HL-60/S4 (cell line): Measurements from ENCODE around the gene ZFX.
"Not testable (repeated sequence)": the region's sequence is repeated elsewhere in the genome, so short reads cannot be mapped to it uniquely, and the experiment has no call there.

Experiments
- in situ Hi-C: fragments of 300-500 bp; cut with MboI; formaldehyde crosslinking; loops from 2 replicates; pipeline ENCODE4 v1.14.3; 2022; ENCODE audit warnings: low sequenced_read_pairs

ZFX gene

GRCh38 chrX:24151513-24151912, 2.0 kb downstream of the ZFX start:
- in situ Hi-C loops: no loop called here

GRCh38 chrX:24153178-24153795, 3.8 kb downstream of the ZFX start:
- in situ Hi-C loops: no loop called here

DNA sequence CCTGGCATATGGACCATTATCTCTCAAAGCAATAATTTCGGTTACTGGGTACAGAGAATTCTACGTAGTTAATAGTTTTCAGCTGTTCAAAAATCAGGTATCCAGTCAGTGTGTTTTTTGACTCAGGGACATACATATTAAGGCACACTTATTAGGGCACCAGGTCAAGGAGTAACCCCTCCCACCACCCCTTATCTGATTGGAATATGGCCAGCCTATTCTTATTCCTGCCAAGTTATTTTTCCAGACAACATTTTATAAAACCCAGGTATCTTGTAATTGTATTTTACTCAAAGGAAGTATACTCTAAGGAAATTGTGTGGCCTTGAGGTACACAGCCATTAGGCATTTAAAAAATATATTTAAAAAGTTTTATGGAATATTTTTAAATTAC, 4.3 kb downstream of the ZFX start:
- in situ Hi-C loops: no loop called here

DNA sequence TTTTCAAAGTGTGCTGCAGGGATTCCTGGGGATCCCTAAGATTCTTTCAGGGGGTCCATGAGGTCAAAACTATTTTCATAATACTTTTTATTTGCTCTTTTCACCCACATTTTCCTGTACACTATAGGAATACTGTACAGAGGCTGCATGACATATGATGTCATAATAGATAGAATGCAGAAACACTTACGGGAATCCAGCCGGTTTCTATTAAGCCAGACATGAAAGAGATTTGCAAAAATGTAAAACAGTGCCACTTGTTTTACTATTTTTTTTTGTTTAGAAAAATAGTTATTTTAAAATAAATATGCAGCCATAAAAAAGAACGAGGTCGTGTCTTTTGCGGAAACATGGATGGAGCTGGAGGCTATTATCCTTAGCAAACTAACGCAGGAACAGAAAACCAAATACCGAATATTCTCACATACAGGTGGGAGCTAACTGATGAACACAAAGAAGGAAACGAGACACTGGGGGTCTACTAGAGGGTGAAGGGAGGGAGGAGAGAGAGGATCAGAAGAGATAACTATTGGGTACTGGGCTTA, 5.0 kb downstream of the ZFX start:
- in situ Hi-C loops: no loop called here

GRCh38 chrX:24155747-24156146, 6.2 kb downstream of the ZFX start:
- in situ Hi-C loops: not testable (repeated sequence)

GRCh38 chrX:24156177-24156576, 6.6 kb downstream of the ZFX start:
- in situ Hi-C loops: no loop called here

DNA sequence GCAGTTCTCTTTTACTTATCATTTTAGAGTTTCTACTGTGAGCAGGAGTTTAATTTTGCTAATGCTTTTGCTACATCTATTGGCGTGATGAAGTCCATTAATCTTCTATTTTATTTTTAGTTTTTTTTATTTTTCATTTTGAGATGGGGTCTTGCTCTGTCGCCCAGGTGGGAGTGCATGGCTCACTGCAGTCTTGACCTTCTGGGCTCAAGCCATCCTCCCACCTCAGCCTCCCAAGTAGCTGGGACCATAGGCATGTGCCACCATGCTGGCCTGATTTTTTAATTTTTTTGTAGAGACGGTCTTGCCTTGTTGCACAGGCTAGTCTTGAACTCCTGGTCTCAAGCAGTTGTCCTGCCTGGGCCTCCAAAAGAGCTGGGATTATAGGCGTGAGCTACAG, 9.4 kb downstream of the ZFX start:
- in situ Hi-C loops: no loop called here

DNA sequence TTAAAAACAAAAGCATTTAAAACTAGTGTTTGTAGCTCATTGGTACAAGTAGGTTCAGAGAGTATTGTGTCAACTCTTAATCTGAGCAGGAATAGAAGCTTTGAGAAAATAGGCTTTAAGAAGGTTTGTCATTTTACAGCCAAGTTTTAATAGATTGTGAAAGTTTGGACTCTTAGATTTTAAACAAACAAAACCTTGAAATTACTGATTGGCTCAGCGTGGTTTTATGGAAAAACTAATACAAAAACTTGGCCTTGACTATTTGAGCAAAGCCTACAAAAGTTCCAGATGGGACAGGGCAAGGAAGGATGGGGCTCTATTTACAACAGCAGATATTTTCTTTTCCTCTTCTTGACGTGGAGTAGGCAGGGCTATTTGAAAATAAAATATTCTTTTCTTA, 16.5 kb downstream of the ZFX start:
- in situ Hi-C loops: no loop called here

DNA sequence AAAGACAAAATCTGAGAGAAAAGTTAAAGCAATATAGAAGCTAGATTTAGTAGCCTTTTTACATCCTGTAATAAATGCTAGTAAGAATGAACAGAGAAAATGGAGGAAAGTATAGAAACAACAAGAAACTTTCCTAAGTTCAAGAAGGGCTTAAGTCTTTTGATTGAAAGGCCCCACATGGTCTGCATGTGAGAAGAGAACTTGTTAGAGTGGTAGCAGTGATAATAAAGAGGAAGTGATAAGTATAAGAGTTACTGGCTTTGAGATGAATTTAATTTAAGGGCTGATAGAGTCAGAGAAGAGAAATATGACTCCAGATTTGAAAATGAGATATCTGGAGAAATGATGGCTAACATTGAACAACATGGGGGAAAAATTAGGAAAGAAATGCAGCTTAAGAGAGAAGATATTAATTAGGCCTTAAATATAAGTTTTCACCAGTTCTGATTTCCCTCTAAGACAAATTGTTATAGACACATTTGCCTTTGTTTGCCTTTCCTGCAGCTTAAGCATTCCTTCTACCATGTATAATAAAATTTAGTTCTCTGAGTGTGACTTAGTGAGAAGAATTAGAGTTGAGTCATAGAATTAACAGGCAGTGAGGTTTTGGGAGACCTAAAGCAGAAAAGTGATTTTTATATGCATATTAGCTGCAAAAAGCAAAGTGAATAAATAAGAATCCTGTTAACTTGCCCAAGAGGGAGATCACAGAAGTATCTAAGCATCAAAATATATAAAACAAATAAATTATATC, 18.4 kb downstream of the ZFX start:
- in situ Hi-C loops: no loop called here

DNA sequence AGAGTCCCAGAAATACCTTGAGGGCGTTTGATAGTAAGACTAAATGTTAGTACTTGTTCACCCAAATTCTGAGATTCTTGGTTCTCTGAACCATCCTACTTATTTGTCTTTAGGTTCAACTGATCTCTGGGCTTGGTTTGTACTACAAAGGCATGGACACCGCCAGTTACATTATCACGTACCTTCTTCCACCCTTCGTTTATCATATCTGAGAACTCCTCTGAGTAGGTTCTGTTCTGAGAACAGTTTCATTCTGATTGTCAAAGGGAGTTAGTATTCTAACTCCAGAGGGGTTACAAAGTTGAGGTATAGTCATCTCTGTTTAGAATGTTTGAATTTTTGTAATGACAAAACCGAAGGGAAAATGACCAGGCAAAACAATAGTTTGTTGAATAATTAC, 19.3 kb downstream of the ZFX start:
- in situ Hi-C loops: no loop called here

- in situ Hi-C loops: no loop called here
Observed at GRCh38 chrX:24169211-24169610, 19.7 kb downstream of the ZFX start.

DNA sequence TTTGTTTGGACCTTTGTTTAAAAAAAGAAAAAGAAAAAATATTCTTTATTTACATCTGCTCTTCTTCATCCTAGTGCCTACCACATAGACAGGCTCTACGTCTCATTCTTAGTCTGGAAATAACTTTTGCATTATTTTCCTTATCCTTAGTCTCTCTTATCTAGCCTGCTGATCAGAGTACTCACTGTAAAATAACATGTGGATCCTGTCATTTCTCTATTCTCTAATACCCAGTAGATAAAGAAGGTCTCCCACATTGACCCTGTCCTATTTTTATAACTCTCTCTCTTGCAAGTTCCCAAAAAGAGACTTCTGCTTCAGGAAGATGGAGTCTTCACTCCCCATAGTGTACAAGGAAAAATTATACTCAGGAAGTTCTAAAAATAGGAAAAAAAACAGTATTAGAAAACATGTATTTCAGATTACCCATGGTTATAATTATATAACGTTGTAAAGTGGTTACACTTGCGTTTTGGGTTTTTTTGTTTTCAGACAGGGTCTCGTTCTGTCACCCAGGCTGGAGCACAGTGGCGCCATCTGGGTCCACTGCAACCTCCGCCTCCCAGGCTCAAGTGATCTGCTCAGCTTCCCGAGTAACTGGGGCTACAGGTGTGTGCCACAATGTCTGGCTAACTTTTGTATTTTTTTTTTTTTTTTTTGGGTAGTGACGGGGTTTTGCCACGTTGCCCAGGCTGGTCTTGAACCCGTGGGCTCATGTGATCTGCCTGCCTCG, 23.8 kb downstream of the ZFX start:
- in situ Hi-C loops: no loop called here

GRCh38 chrX:24175276-24175675, 25.7 kb downstream of the ZFX start:
- in situ Hi-C loops: no loop called here

GRCh38 chrX:24178441-24178840, 28.9 kb downstream of the ZFX start:
- in situ Hi-C loops: no loop called here

DNA sequence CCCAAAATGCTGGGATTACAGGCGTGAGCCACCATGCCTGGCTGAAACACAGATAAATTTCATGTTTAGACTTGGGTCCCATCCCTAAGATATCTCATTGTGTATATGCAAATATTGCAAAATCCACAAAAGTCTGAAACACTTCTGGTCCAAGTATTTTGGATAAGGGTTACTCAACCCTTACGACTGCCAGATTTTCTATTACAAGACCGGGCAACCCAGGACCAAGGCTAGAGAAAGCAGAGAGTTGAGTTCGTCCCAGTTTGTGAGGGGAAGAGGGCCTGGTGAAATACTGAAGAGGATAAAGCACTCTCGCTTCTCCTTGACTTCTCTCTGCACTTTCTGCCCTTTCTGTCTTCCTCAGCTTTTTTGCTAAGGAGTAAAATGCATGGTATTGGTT, 34.5 kb downstream of the ZFX start:
- in situ Hi-C loops: no loop called here

DNA sequence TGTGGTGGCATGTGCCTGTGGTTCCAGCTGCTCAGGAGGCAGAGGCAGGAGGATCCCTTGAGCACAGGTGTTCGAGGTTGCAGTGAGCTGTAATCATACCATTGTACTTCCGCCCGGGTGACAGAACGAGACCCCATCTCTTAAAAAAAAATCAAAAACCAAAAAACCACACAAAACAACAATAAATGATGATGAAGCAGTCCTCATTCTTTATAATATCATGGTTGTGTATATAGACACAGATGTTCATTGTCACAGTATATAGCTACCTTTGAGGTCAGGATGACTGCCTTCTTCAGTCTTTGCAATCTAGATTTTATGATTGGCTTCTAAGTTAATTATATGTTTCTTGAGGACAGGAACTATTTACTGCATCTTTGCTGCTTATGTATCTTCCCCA, 37.0 kb downstream of the ZFX start:
- in situ Hi-C loops: no loop called here

GRCh38 chrX:24186986-24187385, 37.5 kb downstream of the ZFX start:
- in situ Hi-C loops: no loop called here

- in situ Hi-C loops: no loop called here
Observed at GRCh38 chrX:24189490-24189889, 40.0 kb downstream of the ZFX start.

- in situ Hi-C loops: no loop called here
Observed at GRCh38 chrX:24190500-24191156, 41.1 kb downstream of the ZFX start.

GRCh38 chrX:24196509-24196908, 47.0 kb downstream of the ZFX start:
- in situ Hi-C loops: no loop called here

GRCh38 chrX:24198101-24198500, 48.6 kb downstream of the ZFX start:
- in situ Hi-C loops: no loop called here
